ENCODE results near the gene GRIK4.
"Not testable (repeated sequence)": the region's sequence is repeated elsewhere in the genome, so short reads cannot be mapped to it uniquely, and the experiment has no call there.

The GRIK4 gene

GRCh38 chr11:120577041-120577440 lies 65.5 kb downstream of the GRIK4 start:
- DNase-seq: no peak

DNA sequence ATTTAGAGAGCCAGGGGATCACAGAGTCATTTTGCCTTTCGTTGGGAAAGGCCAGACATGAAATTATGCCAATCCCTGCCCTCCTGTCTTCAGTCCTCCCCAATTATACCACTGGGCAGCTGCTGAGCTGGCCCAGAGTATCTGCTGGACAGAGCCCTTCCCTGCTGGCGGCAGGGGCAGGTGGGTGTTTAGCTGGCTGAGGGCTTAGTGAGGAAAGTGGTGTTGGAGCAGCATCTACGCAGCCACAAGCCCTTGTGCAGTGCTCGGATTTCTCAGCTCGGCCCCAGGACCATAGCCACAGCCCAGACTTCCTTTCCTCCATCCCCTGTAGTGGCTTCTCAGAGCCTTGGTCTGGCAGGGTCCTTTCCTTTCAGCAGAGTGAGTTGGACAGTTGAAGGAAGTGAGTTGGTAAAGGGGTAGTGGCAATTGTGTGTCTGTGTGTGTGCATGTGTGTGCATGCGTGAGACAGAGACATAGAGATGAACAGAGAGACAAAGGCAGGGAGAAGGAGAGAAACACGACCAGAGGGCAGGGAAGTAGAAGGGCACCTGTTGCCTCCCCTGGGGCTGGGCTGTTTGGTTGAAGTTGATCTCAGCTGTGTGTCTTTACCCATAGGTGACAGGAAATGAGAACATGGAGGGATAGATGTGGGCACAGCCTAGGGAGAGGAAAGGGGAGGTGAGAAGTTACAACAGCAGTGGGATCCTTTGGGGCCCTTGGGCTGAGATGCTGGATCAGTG lies 66.2 kb downstream of the GRIK4 start:
- DNase-seq: no peak

- DNase-seq: no peak
These were observed 67.1 kb downstream of the GRIK4 start for GRCh38 chr11:120578596-120579154.

DNA sequence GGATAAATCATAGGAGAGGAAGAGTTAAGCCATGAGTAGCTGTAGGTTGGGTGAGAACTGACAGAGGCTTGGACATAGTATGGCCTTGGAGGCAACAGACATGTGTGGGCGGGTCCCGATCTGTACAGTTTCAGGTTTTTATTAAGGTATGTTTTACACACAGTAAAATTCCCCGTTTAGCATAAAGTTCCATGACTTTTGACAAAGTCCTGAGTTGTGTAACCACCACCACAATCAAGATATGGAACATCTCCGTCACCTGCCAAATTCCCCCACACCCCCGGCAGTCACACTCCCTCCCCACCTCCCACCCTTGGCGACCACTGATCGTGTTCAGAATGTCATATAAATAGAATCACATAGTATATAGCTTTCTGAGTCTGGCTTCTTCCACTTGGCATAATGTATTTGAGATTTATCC lies 68.1 kb downstream of the GRIK4 start:
- no peak for DNase-seq

DNA sequence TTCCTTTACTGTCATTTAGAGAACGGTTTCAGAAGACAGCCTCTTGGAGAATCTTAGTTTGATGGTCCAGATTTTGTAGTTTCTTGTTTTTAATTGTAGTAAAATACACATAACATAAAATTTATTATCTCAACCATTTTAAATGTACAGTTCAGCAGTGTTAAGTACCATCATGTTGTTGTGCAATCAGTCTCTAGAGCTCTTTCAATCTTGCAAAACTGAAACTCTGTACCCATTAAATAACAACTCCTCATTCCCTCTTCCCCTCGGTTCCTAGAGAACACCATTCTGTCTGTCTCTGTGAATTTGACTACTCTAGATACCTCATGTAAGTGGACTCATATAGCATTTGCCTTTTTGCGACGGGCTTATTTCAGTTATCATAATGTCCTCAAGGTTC lies 69.8 kb downstream of the GRIK4 start:
- DNase-seq: no peak

DNA sequence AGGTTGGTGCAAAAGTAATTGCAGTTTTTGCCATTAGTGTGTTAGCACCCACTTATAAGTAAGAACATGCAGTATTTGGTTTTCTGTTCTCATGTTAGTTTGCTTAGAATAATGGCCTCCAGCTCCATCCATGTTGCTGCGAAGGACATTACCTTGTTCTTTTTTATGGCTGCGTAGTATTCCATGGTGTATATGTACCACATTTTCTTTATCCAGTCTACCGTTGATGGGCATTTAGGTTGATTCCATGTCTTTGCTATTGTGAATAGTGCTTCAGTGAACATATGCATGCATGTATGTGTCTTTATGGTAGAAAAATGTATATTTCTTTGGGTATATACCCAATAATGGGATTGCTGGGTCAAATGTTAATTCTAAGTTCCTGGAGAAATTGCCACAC lies 71.0 kb downstream of the GRIK4 start:
- not testable (repeated sequence) for DNase-seq

GRCh38 chr11:120586072-120586471 lies 74.5 kb downstream of the GRIK4 start:
- DNase-seq: no peak

DNA sequence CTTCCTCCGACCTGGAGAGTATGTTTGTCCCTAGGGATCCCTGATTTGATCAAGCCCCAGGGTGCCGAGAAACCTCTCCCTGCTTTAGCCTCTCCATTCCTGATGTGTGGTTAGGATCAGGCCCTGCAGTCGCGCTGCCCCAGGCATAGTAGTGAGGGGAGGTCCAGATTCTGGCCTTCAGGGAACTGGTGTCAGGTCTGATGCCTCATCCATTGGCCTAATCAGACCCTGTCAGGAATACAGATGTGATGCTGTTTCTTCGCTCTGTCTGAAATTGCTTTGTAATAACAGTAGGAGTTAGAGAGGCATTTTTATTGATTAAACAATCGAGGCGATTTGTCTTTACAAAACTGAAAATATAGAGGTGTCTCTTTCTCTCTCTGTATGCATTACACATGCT lies 75.2 kb downstream of the GRIK4 start:
- no peak for DNase-seq

DNA sequence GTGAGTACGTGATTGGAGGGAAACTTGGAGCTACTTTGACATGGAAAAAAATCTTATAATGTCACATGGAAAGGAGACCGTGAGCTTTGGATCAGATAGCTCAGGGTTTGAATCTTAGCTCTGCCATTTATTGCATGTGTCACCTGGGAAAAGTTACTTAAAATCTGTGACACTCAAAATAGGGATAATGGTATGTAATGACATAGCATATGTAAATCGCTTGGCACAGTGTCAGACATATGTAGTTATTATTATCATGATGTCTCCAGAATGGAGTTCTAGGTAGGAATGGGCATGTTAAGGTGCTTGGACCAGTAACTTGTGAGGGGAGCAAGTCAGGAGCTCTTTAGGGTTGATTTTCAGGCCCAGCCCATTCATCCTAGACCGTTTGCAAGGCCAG lies 75.8 kb downstream of the GRIK4 start:
- DNase-seq: no peak

- no peak for DNase-seq
These were observed 77.8 kb downstream of the GRIK4 start for GRCh38 chr11:120589376-120589775.

GRCh38 chr11:120590472-120590871 lies 78.9 kb downstream of the GRIK4 start:
- DNase-seq: no peak

- no peak for DNase-seq
These were observed 83.2 kb downstream of the GRIK4 start for GRCh38 chr11:120594746-120595145.

DNA sequence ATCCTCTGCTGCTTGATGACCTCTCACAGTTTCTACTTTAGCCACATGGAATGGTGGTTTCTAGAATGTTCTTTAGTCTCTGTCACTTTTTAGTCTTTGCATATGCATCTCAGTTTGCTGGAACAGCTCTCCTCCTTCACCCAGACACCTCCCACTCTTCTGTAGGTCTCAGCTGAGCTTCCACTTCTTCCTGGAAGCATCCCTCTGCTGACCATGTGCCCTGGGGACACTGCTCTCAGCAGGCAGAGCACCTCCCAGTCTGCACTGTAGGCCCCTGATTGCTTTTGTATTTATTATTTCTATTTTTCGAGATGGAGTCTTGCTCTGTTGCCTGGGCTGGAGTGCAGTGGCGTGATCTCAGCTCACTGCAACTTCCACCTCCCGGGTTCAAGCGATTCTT lies 84.0 kb downstream of the GRIK4 start:
- no peak for DNase-seq

DNA sequence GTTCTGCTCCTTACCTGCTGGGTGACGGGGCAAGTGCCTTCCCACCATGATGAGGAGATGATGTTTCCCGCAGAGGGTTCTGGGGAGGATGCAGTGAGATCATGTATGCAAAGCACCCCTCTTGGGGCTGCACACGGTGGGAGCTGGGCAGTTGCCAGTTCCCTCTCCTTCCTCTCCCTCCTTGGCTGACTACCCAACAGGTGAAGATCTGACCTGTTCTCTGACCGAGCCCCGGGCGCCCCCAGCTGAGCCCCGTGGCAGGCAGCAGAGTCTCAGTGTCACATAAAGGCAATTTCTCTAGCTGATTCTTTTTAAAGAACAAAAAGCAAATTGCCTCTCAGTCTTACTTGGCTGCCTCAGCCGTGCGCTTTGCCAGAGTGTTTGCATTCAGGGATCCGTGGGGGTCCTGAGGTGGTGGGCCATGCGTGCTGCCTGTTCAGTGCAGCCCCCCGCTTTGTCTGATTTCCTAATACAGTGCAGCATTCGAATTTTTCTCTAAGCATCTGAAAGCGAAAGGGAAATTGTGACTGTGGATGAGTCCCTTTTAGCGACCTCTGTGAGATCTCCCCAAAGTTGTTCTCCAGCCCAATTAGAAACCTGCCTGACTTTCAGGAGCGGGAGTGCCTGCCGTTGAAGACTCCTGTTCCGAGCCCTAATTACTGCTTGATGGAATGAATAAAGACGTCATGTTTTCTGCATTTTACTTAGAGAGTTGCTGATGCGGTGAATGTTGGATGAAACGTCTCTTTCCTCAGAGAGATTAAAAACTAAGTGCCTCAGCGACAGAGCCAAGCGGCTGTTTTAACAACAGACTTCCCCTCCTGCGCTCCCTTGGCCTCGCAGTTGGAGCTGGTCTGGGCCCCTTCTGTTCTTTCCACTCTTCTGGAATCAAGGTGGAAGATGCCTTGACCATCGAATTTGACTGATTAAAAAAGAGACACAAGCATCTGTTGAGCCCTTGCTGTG lies 86.0 kb downstream of the GRIK4 start:
- DNase-seq: no peak

GRCh38 chr11:120598517-120599257 lies 87.1 kb downstream of the GRIK4 start:
- no peak for DNase-seq

DNA sequence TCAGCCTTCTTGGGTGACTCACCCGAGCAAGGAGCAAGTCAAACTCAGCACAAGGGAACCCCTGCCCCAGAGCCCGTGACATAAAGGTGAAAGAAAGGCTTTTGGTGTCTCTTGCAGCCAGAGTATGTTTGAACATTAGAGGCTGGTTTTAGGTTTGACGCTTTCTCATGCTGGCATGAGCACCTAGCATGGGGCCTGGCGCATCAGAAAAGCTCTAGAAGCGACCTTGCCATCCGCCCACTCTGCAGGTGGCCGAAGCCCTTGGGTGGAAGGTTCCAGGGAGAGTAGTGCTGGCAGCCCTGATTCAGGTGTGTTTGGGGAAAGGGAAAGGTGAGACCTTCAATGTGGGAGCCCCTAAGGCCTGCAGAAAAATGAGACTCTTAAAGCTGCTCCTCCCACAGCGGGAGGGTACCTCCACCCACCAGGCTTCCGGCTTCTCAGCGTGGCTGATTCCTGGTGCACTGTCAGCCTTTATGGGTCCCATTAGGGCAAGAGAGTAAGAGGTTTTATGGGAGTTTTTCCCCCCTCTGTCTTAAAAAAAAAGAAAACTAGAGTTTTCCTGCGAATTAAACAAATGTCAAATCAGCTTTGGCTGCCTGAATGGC lies 88.4 kb downstream of the GRIK4 start:
- no peak for DNase-seq

GRCh38 chr11:120601536-120601935 lies 90.0 kb downstream of the GRIK4 start:
- no peak for DNase-seq

GRCh38 chr11:120603071-120603470 lies 91.5 kb downstream of the GRIK4 start:
- DNase-seq: no peak

DNA sequence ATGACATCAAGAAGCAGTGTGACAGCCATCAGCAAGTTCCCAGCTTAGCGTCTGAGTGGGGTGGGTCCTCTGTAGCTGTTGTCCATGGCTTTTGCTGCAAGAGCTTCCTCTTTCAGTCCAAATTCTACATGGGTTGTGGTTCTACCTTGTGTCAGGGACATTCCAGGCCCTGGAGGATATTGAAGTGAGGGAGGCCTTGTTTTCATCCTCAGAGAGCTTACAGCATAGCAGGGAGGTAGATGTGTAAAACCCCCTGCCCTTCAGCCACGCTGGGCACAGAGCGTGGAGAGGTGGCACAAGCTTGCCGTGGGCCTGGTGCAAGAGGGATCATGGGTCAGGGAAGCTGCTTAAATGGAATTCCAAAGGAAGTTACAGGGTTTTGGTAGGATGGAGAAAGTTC lies 93.9 kb downstream of the GRIK4 start:
- DNase-seq: no peak

- no peak for DNase-seq
These were observed 94.9 kb downstream of the GRIK4 start for GRCh38 chr11:120606211-120607010.

DNA sequence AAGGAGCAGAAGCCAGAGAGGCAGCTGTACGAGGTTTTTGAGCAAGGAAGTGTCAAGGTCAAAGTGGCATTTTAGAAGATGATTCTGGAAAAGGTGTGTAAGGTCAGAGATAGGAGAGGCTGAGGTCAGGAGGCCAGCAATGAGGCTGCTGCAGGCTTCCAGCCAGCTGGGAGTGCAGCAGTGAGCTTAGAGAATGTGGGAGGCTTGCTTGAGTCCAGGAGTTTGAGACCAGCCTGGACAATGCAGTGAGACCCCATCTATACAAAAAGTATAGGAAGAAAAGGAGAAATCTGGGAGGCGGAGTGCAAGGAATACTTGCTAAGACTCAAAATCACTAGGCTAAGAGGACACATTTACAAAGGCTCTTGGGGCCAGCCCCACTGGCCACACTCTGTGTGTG lies 96.5 kb downstream of the GRIK4 start:
- DNase-seq: no peak

DNA sequence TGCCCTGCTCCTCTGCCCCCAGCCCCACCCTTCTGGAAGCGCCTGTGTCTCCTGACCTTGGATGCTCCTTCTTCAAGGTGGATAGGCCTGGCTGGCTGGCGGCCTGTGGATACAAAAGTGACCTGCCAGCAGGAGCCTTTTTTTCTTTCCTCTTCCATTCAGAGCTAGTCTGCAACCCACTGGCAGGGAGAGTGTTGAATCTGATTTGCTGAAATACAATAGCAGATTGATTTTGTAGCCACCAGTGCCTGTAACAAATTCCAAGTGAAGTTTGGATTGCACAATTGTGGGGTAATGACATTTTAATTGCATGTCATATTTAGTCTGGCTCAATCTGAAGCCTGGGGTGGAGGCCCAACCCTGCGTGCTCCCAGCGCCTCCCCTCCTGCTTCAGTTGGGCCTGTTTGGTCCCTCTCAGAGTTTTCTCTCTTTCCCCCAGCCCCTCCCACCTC lies 97.2 kb downstream of the GRIK4 start:
- DNase-seq: no peak
